Ishikawa (cell line): ENCODE measurements around the gene SMYD3.

Source experiments
- CEBPB ChIP-seq: IDR thresholded peaks from 2 replicates; pipeline ENCODE4 v1.6.1; 2012
- CREB1 ChIP-seq: IDR thresholded peaks from 2 replicates; pipeline ENCODE4 v1.6.1; 2012; ENCODE audit warnings: low read depth
- EGR1 ChIP-seq: IDR thresholded peaks from 2 replicates; pipeline ENCODE4 v1.6.1; 2012
- EP300 ChIP-seq: IDR thresholded peaks from 2 replicates; pipeline ENCODE4 v1.6.1; 2012; ENCODE audit warnings: borderline replicate concordance
- FOXM1 ChIP-seq: IDR thresholded peaks from 2 replicates; pipeline ENCODE4 v1.6.1; 2012; ENCODE audit warnings: low read depth, borderline replicate concordance
- NFIC ChIP-seq: IDR thresholded peaks from 2 replicates; pipeline ENCODE4 v1.6.1; 2012
- RAD21 ChIP-seq: IDR thresholded peaks from 2 replicates; pipeline ENCODE4 v1.6.1; 2012; ENCODE audit warnings: low read depth
- TAF1 ChIP-seq: IDR thresholded peaks from 2 replicates; pipeline ENCODE4 v1.6.1; 2012; ENCODE audit warnings: low read depth, mild to moderate bottlenecking
- TCF12 ChIP-seq: IDR thresholded peaks from 2 replicates; pipeline ENCODE4 v1.6.1; 2012; ENCODE audit warnings: low read depth
- TEAD4 ChIP-seq: IDR thresholded peaks from 2 replicates; pipeline ENCODE4 v1.6.1; 2012
- YY1 ChIP-seq: IDR thresholded peaks from 2 replicates; pipeline ENCODE4 v1.6.1; 2012; ENCODE audit warnings: low read depth
- ZBTB7A ChIP-seq: IDR thresholded peaks from 2 replicates; pipeline ENCODE4 v1.6.1; 2012; ENCODE audit warnings: low read depth
- TF ChIP-seq, protein P1 (sequence below): IDR thresholded peaks from 2 replicates; pipeline ENCODE4 v1.6.1; 2012; ENCODE audit warnings: low read depth, mild to moderate bottlenecking
- TF ChIP-seq, protein P2 (sequence below): IDR thresholded peaks from 2 replicates; pipeline ENCODE4 v1.6.1; 2012
- TF ChIP-seq, protein P3 (sequence below): IDR thresholded peaks from 2 replicates; pipeline ENCODE4 v1.6.1; 2012

The SMYD3 gene

DNA sequence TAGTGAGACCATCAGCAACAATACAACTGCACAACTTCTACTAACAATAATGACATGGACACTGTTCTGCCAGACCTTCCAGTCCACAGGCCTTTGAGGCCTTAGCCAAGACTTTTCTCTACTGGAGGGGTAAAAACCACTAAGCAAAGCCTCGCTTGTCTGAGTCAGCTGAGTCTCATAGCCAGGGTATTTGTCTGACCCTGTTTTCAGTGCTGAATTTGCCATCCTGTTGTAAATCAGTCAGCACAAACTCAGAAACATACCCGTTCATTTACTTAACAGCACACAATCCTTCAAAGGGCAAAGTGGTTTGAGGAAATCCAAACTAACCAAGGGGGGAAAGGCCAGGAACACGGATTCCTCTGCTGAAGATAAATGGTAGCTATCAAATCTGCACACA lies 537.8 kb downstream of the SMYD3 start:
- TF ChIP-seq TAF1 (no peak), CREB1 (no peak), TEAD4 (no peak), RAD21 (no peak), CEBPB (no peak), YY1 (no peak), NFIC (no peak), EGR1 (no peak), ZBTB7A (no peak), FOXM1 (no peak), EP300 (no peak), TCF12 (no peak)
- TF ChIP-seq, protein P1, sequence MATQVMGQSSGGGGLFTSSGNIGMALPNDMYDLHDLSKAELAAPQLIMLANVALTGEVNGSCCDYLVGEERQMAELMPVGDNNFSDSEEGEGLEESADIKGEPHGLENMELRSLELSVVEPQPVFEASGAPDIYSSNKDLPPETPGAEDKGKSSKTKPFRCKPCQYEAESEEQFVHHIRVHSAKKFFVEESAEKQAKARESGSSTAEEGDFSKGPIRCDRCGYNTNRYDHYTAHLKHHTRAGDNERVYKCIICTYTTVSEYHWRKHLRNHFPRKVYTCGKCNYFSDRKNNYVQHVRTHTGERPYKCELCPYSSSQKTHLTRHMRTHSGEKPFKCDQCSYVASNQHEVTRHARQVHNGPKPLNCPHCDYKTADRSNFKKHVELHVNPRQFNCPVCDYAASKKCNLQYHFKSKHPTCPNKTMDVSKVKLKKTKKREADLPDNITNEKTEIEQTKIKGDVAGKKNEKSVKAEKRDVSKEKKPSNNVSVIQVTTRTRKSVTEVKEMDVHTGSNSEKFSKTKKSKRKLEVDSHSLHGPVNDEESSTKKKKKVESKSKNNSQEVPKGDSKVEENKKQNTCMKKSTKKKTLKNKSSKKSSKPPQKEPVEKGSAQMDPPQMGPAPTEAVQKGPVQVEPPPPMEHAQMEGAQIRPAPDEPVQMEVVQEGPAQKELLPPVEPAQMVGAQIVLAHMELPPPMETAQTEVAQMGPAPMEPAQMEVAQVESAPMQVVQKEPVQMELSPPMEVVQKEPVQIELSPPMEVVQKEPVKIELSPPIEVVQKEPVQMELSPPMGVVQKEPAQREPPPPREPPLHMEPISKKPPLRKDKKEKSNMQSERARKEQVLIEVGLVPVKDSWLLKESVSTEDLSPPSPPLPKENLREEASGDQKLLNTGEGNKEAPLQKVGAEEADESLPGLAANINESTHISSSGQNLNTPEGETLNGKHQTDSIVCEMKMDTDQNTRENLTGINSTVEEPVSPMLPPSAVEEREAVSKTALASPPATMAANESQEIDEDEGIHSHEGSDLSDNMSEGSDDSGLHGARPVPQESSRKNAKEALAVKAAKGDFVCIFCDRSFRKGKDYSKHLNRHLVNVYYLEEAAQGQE: no peak
- TF ChIP-seq, protein P2, sequence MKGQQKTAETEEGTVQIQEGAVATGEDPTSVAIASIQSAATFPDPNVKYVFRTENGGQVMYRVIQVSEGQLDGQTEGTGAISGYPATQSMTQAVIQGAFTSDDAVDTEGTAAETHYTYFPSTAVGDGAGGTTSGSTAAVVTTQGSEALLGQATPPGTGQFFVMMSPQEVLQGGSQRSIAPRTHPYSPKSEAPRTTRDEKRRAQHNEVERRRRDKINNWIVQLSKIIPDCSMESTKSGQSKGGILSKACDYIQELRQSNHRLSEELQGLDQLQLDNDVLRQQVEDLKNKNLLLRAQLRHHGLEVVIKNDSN: no peak
- TF ChIP-seq, protein P3, sequence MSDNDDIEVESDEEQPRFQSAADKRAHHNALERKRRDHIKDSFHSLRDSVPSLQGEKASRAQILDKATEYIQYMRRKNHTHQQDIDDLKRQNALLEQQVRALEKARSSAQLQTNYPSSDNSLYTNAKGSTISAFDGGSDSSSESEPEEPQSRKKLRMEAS: no peak

DNA sequence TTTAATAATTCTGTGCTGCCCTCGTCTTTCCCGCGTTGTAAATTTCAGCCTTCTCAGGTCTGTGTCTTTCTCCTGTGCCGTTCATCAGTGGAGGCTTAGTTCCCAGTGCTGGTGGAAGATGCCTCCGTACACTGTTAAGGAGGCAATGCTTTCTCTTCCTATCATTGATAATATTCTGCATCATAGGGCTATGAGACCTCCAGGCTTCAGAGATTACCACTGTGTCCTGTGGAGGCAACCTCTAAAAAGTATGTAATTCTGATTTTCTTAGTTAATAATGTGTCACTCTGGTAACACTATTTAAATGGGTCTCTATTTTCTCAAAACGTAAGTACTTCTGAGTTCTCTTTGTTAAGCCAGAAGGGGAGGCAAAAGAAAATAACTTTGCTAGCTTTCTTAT lies 538.3 kb downstream of the SMYD3 start:
- TF ChIP-seq FOXM1 (no peak), ZBTB7A (no peak)

DNA sequence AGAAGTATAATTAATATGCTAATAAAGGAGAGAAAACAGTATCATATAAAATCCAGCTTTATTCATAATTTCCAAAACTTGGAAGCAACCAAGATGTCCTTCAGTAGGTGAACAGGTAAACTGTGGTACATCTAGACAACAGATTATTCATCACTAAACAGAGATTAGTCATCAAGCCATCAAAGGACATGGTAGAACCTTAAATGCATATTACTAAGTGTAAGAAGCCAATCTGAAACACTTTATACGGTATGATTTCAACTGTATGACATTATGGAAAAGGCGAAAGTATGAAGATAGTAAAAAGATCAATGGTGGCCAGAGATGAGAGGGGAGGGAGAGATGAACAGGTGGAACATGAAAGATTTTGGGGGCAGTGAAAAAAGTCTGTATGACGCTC lies 541.7 kb downstream of the SMYD3 start:
- TF ChIP-seq TCF12: no peak
- TF ChIP-seq EGR1: no peak
- TF ChIP-seq, protein P1: no peak
- TF ChIP-seq, protein P2: no peak
- no peak for TF ChIP-seq NFIC
- no peak for TF ChIP-seq ZBTB7A
- no peak for TF ChIP-seq EP300
- TF ChIP-seq, protein P3: no peak
- no peak for TF ChIP-seq FOXM1
- TF ChIP-seq TAF1: no peak
- TF ChIP-seq RAD21: no peak

DNA sequence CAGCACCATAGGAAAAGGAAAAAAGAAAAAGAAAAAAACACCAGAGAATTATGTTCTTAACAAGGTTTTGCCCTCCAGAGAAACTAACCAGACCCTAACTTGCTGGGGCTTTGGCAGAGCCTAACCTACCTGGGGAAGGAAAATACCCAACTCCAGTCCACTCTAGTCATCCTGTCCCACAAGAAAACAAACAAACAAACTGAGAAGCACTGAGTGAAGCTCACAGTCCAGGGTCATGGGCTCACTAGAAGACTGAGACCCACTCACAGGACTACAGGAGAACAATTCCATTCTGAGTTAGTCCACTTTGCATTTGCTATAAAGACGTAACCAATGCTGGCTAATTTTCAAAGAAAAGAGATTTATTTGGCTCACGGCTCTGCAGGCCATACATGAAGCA lies 543.4 kb downstream of the SMYD3 start:
- TF ChIP-seq, protein P1: no peak
- TF ChIP-seq CEBPB (no peak), CREB1 (no peak), EGR1 (no peak), RAD21 (no peak), TEAD4 (no peak), TCF12 (no peak), NFIC (no peak)
- TF ChIP-seq, protein P2: no peak
- TF ChIP-seq, protein P3: no peak
